22Rv1 (cell line): ENCODE results near the gene ASPHD2.
"Not testable (repeated sequence)": the region's sequence is repeated elsewhere in the genome, so short reads cannot be mapped to it uniquely, and the experiment has no call there.

Source experiments
- ZFX ChIP-seq: fragments of 450-650 bp; IDR thresholded peaks from 2 replicates; pipeline ENCODE4 v1.6.1; 2017; ENCODE audit warnings: antibody characterized with exemption, borderline replicate concordance
- TF ChIP-seq, protein P1 (sequence below): fragments of 450-650 bp; IDR thresholded peaks from 2 replicates; pipeline ENCODE4 v1.5.1; 2017; ENCODE audit warnings: mild to moderate bottlenecking

DNA sequence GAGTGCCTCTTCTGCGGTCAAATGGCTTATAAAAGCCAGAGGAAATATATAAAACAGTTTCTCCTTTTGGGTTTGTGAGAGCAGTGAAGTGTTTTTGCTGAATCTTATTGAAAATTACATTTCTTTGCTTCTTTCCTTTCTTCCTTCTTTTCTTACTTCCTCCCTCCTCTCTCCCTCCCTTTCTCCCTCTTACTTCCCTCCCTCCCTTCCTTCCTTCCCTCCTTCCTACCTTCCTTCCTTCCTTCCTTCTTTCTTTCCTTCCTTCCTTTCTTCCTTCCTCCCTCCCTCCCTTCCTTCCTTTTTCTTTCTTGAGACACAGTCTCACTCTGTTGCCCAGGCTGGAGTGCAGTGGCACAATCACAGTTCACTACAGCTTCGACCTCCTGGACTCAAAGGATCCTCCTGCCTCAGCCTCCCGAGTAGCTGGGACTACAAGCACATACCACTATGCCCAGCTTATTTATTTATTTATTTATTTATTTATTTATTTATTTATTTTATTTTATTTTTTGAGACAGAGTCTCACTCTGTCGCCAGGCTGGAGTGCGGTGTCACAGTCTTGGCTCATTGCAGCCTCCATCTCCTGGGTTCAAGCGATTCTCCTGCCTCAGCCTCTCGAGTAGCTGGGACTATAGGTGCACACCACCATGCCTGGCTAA is 20.4 kb upstream of the ASPHD2 start:
- TF ChIP-seq, protein P1, sequence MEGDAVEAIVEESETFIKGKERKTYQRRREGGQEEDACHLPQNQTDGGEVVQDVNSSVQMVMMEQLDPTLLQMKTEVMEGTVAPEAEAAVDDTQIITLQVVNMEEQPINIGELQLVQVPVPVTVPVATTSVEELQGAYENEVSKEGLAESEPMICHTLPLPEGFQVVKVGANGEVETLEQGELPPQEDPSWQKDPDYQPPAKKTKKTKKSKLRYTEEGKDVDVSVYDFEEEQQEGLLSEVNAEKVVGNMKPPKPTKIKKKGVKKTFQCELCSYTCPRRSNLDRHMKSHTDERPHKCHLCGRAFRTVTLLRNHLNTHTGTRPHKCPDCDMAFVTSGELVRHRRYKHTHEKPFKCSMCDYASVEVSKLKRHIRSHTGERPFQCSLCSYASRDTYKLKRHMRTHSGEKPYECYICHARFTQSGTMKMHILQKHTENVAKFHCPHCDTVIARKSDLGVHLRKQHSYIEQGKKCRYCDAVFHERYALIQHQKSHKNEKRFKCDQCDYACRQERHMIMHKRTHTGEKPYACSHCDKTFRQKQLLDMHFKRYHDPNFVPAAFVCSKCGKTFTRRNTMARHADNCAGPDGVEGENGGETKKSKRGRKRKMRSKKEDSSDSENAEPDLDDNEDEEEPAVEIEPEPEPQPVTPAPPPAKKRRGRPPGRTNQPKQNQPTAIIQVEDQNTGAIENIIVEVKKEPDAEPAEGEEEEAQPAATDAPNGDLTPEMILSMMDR = not testable (repeated sequence)
- TF ChIP-seq ZFX = not testable (repeated sequence)
